ENCODE results near the gene CNR1.
"Not testable (repeated sequence)": the region's sequence is repeated elsewhere in the genome, so short reads cannot be mapped to it uniquely, and the experiment has no call there.

Gene CNR1

GRCh38 chr6:88165844-88166492, at the start of gene CNR1:
TSS of gene CNR1 (minus strand) at chr6:88166347. CDS start at chr6:88145274, 21,073 bp downstream.
- Mint-ChIP-seq H3K27me3 (ENCODE audit: low read depth) (peaks cover 73% of the 10 kb centered on the region), H3K4me1 (ENCODE audit: low read depth) (peaks cover 3% of the 10 kb centered on the region), H3K36me3 (ENCODE audit: low read depth) (no peaks in the 10 kb centered on the region), H3K4me3 (peak within 1 kb of the TSS; percentile 71), H3K27ac (no peak within 1 kb of the TSS), H3K9me3 (no peaks in the 10 kb centered on the region)
- no peak for DNase-seq (ENCODE audit: low spot score)

- Mint-ChIP-seq H3K4me3 (no peak overlapping the region), H3K36me3 (ENCODE audit: low read depth) (no peaks in the 10 kb centered on the region), H3K9me3 (no peaks in the 10 kb centered on the region), H3K4me1 (ENCODE audit: low read depth) (no peaks in the 10 kb centered on the region), H3K27me3 (ENCODE audit: low read depth) (no peaks in the 10 kb centered on the region), H3K27ac (no peak overlapping the region)
- DNase-seq (ENCODE audit: low spot score) = no peak
These were observed 45.3 kb upstream of the CNR1 start for GRCh38 chr6:88211446-88211845.

GRCh38 chr6:88209301-88209700, 43.2 kb upstream of the CNR1 start:
- no peaks in the 10 kb centered on the region for H3K4me1 Mint-ChIP-seq (ENCODE audit: low read depth)
- no peaks in the 10 kb centered on the region for H3K36me3 Mint-ChIP-seq (ENCODE audit: low read depth)
- no peak overlapping the region for H3K4me3 Mint-ChIP-seq
- H3K9me3 Mint-ChIP-seq = no peaks in the 10 kb centered on the region
- DNase-seq (ENCODE audit: low spot score) = no peak
- no peaks in the 10 kb centered on the region for H3K27me3 Mint-ChIP-seq (ENCODE audit: low read depth)
- no peak overlapping the region for H3K27ac Mint-ChIP-seq

GRCh38 chr6:88208726-88209125, 42.6 kb upstream of the CNR1 start:
- Mint-ChIP-seq H3K4me3 (no peak overlapping the region), H3K36me3 (ENCODE audit: low read depth) (no peaks in the 10 kb centered on the region), H3K4me1 (ENCODE audit: low read depth) (no peaks in the 10 kb centered on the region), H3K27me3 (ENCODE audit: low read depth) (no peaks in the 10 kb centered on the region), H3K27ac (no peak overlapping the region), H3K9me3 (no peaks in the 10 kb centered on the region)
- DNase-seq (ENCODE audit: low spot score) = no peak

- H3K27ac Mint-ChIP-seq; H3K9me3 Mint-ChIP-seq; H3K27me3 Mint-ChIP-seq (ENCODE audit: low read depth): not testable (repeated sequence)
These were observed 35.6 kb upstream of the CNR1 start for GRCh38 chr6:88201734-88202133.

GRCh38 chr6:88184921-88185320, 18.8 kb upstream of the CNR1 start:
- Mint-ChIP-seq H3K27ac (no peak overlapping the region), H3K9me3 (no peaks in the 10 kb centered on the region), H3K36me3 (ENCODE audit: low read depth) (no peaks in the 10 kb centered on the region), H3K4me1 (ENCODE audit: low read depth) (no peaks in the 10 kb centered on the region), H3K4me3 (no peak overlapping the region), H3K27me3 (ENCODE audit: low read depth) (no peaks in the 10 kb centered on the region)
- no peak for DNase-seq (ENCODE audit: low spot score)

More at GRCh38 chr6:88201734-88202133, 35.6 kb upstream of the CNR1 start:
- not testable (repeated sequence) for DNase-seq (ENCODE audit: low spot score); H3K4me1 Mint-ChIP-seq (ENCODE audit: low read depth); H3K36me3 Mint-ChIP-seq (ENCODE audit: low read depth); H3K4me3 Mint-ChIP-seq

- Mint-ChIP-seq H3K27ac (no peak overlapping the region), H3K36me3 (ENCODE audit: low read depth) (no peaks in the 10 kb centered on the region), H3K4me3 (no peak overlapping the region), H3K27me3 (ENCODE audit: low read depth) (peaks cover 3% of the 10 kb centered on the region), H3K9me3 (no peaks in the 10 kb centered on the region), H3K4me1 (ENCODE audit: low read depth) (no peaks in the 10 kb centered on the region)
- DNase-seq (ENCODE audit: low spot score) = no peak
These were observed 17.3 kb upstream of the CNR1 start for GRCh38 chr6:88183471-88183870.

- no peaks in the 10 kb centered on the region for H3K4me1 Mint-ChIP-seq (ENCODE audit: low read depth)
- H3K27me3 Mint-ChIP-seq (ENCODE audit: low read depth) = peaks cover 3% of the 10 kb centered on the region
- no peaks in the 10 kb centered on the region for H3K36me3 Mint-ChIP-seq (ENCODE audit: low read depth)
- no peaks in the 10 kb centered on the region for H3K9me3 Mint-ChIP-seq
- no peak overlapping the region for H3K4me3 Mint-ChIP-seq
- DNase-seq (ENCODE audit: low spot score) = no peak
- H3K27ac Mint-ChIP-seq = no peak overlapping the region
These were observed 13.5 kb upstream of the CNR1 start for GRCh38 chr6:88179692-88180091.

- Mint-ChIP-seq H3K4me1 (ENCODE audit: low read depth) (no peaks in the 10 kb centered on the region), H3K9me3 (no peaks in the 10 kb centered on the region), H3K4me3 (no peak overlapping the region), H3K27ac (no peak overlapping the region), H3K27me3 (ENCODE audit: low read depth) (peaks cover 3% of the 10 kb centered on the region), H3K36me3 (ENCODE audit: low read depth) (no peaks in the 10 kb centered on the region)
- DNase-seq (ENCODE audit: low spot score) = no peak
These were observed 11.9 kb upstream of the CNR1 start for GRCh38 chr6:88177961-88178464.

- Mint-ChIP-seq H3K27me3 (ENCODE audit: low read depth) (peaks cover 14% of the 10 kb centered on the region), H3K4me1 (ENCODE audit: low read depth) (no peaks in the 10 kb centered on the region), H3K36me3 (ENCODE audit: low read depth) (no peaks in the 10 kb centered on the region), H3K9me3 (no peaks in the 10 kb centered on the region), H3K4me3 (no peak overlapping the region), H3K27ac (no peak overlapping the region)
- no peak for DNase-seq (ENCODE audit: low spot score)
These were observed 8.8 kb upstream of the CNR1 start for GRCh38 chr6:88174906-88175305.

GRCh38 chr6:88171312-88171711, 5.2 kb upstream of the CNR1 start:
- H3K9me3 Mint-ChIP-seq = no peaks in the 10 kb centered on the region
- H3K27me3 Mint-ChIP-seq (ENCODE audit: low read depth) = peaks cover 41% of the 10 kb centered on the region
- H3K27ac Mint-ChIP-seq = no peak overlapping the region
- H3K4me3 Mint-ChIP-seq = no peak overlapping the region
- no peak for DNase-seq (ENCODE audit: low spot score)
- no peaks in the 10 kb centered on the region for H3K36me3 Mint-ChIP-seq (ENCODE audit: low read depth)
- H3K4me1 Mint-ChIP-seq (ENCODE audit: low read depth) = peaks cover 3% of the 10 kb centered on the region

GRCh38 chr6:88168362-88168761, 2.2 kb upstream of the CNR1 start:
- Mint-ChIP-seq H3K4me3 (no peak overlapping the region), H3K4me1 (ENCODE audit: low read depth) (peaks cover 3% of the 10 kb centered on the region)

GRCh38 chr6:88167352-88167937, 1.3 kb upstream of the CNR1 start:
- Mint-ChIP-seq H3K4me3 (peak overlapping the region; percentile 24), H3K9me3 (no peaks in the 10 kb centered on the region), H3K27ac (no peak overlapping the region), H3K4me1 (ENCODE audit: low read depth) (peaks cover 3% of the 10 kb centered on the region), H3K27me3 (ENCODE audit: low read depth) (peaks cover 70% of the 10 kb centered on the region), H3K36me3 (ENCODE audit: low read depth) (no peaks in the 10 kb centered on the region)
- no peak for DNase-seq (ENCODE audit: low spot score)

More at GRCh38 chr6:88168362-88168761, 2.2 kb upstream of the CNR1 start:
- no peaks in the 10 kb centered on the region for H3K36me3 Mint-ChIP-seq (ENCODE audit: low read depth)
- H3K9me3 Mint-ChIP-seq = no peaks in the 10 kb centered on the region
- H3K27ac Mint-ChIP-seq = no peak overlapping the region
- DNase-seq (ENCODE audit: low spot score) = no peak
- peaks cover 65% of the 10 kb centered on the region for H3K27me3 Mint-ChIP-seq (ENCODE audit: low read depth)

- Mint-ChIP-seq H3K27ac (no peak overlapping the region), H3K9me3 (no peaks in the 10 kb centered on the region), H3K4me1 (ENCODE audit: low read depth) (peaks cover 3% of the 10 kb centered on the region), H3K36me3 (ENCODE audit: low read depth) (no peaks in the 10 kb centered on the region), H3K4me3 (peak overlapping the region; percentile 71), H3K27me3 (ENCODE audit: low read depth) (peaks cover 75% of the 10 kb centered on the region)
- DNase-seq (ENCODE audit: low spot score) = no peak
These were observed 575 bp upstream of the CNR1 start for GRCh38 chr6:88166493-88167351.
